NCI-H82 treated with DMSO at 0.1 percent for 48 hours (cell line): ENCODE results near the gene LRP3.
"Not testable (repeated sequence)": the region's sequence is repeated elsewhere in the genome, so short reads cannot be mapped to it uniquely, and the experiment has no call there.

Source experiments
- DNase-seq: peaks from one replicate; lab custom pipeline; 2025; ENCODE audit not compliant: unreplicated experiment; lab: John Stamatoyannopoulos, UW

LRP3 gene

GRCh38 chr19:33215438-33216197 lies 21.5 kb downstream of the LRP3 start:
- no peak for DNase-seq

- DNase-seq = no peak
These were observed 22.2 kb downstream of the LRP3 start for GRCh38 chr19:33216198-33216830.

DNA sequence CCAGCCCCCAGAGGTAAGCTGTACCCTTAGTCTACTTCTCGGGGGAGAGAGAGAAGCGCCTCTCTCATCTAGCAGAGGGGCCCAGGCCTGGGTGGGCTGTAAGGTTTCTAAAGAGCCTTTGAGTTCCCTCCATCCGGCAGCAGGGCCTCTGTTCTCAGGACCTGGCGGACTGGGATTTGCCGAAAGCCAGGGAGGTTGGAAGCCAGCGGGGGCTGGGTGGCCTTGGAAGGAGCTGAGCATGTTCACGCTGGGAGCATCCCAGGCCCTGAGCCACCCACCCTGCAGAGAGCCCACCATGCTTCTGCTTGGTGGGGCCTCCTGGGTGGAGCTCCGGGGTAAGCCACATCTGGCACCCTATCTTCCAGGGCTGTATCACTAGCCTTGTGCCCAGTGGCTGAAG lies 23.8 kb downstream of the LRP3 start:
- no peak for DNase-seq

- no peak for DNase-seq
These were observed 25.2 kb downstream of the LRP3 start for GRCh38 chr19:33219261-33219815.

DNA sequence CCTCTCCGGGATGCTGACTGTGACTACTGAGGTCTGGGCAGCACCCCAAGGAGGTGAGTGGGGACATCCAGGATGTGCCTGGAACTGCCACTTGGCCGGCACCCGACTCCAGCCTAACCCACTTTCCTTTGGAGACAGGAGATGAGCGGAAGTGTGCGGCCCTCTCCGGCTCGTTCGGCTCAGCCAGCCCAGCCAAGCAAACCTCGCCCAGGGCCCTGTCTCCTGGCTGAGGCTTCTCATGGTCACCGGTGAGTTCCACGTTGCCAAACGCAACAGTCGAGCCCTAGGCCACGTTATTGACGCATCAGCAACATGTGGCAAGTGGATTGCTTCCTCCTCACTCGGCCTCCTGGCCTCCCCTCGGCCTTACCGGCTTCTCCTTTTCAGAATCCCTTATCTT lies 26.0 kb downstream of the LRP3 start:
- DNase-seq = no peak

DNA sequence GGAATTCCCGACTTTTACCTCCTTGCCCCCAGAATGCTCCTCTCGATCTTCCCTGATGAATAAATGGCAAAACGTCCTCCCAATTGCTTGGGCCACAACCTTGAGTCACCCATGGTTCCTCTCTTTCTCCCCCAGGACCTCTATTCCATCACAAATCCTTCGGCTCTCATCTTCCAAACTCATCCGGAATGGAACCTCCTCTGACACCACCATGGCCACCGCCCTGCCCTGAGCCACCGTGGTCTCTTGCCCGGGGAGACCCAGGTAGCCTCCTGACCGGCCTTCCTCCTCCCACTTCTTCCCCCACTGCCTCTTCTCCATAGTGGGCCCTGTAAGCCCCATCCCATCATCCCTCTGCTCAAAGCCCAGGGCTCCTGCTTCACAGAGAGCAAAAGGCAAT lies 26.6 kb downstream of the LRP3 start:
- DNase-seq = no peak

DNA sequence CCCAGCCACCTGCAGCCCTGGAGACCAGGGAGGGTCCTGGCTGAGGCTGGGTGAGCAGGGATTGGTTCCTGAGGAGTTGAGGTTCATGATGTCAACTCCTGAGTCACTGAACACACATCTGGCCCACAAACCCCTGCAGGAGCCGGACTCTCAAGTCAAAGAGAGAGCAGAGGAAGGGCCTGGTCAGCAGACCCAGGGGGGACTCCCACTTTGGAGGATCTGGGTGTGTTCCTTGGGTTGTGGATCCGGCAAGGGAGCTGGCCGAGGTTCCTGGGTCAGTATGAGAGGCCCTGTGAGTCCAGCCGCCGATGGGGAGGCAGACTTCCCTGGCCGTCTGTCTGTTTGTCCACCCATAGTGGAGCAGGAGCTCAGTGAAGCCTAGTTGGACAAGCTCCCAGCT lies 27.5 kb downstream of the LRP3 start:
- no peak for DNase-seq

GRCh38 chr19:33222255-33222654 lies 28.1 kb downstream of the LRP3 start:
- not testable (repeated sequence) for DNase-seq

DNA sequence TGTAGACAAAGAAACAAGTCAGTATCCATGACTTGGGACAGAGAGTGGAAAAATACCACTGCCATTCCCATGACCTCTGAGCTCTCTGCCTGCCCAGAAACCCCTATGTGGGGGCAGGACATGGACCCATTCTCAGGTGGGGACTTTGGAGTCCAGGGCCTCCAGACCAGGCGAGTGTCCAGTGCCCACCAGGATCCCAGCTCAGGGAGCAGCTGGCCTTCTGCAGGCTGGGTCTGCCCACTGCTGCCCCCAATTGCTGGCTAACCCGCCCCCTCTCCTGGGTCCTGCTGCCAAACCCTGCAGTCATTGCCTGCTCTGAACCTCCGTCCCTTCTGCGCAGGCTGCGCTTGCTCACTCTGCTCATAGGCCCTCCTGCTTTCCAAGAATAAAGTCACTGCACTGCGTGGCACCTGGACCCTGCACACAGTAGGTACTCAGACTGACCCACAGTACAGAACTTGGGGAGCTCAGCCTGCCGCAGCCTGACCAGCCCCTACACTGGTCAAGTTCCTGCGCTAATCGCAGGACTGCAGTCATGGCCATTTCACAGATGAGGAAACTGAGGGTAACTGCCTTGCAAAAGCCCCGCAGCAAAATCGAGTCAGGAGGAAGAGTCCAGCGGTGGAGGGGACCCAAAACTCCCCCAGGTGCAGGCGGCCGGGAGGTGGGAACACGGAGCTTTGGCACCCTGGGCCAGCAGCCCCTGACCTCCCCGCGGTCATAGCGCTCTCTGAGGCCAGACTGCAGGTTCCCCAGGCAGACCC lies 30.7 kb downstream of the LRP3 start:
- no peak for DNase-seq

GRCh38 chr19:33225458-33225926 lies 31.4 kb downstream of the LRP3 start, which contains the start of gene SLC7A10:
TSS of gene SLC7A10 (minus strand) at chr19:33225850. CDS start at chr19:33225703, 147 bp downstream.
- DNase-seq = no peak

GRCh38 chr19:33226550-33227241 lies 32.6 kb downstream of the LRP3 start:
- DNase-seq = no peak

- DNase-seq = no peak
These were observed 33.1 kb downstream of the LRP3 start for GRCh38 chr19:33227242-33227650.

- DNase-seq = no peak
These were observed 33.9 kb downstream of the LRP3 start for GRCh38 chr19:33227870-33228599.

- DNase-seq = no peak
These were observed 35.8 kb downstream of the LRP3 start for GRCh38 chr19:33229962-33230361.

GRCh38 chr19:33231511-33231910 lies 37.4 kb downstream of the LRP3 start:
- no peak for DNase-seq

- no peak for DNase-seq
These were observed 38.5 kb downstream of the LRP3 start for GRCh38 chr19:33232656-33233055.

DNA sequence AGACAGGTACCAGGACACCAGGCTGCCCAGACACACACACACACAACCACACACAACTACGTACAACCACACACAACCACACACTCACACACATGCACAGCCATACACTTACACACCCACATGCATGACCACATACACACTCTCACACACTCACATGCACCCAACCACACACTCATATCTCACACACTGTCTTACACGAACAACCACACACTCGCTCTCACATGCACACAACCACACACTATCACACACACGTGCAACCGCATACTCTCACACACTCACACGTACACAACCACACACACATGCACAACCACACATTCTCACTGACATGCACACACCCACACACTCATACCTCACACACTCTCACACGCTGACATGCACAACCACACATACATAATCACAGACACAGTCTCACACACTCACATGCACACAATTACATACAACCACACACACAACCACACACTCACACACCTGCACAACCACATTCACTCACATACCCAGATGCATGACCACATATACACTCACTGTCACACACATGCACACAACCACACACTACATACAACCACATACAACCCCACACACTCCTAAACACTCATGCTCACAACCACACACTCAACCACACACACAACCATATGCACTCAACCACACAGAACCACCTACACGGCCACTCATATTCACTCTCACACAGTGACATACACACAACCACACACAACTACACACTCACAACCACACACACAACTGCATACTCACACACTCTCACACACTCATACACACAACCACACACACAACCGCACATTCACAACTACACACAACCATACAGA lies 39.1 kb downstream of the LRP3 start:
- DNase-seq = no peak

GRCh38 chr19:33234092-33234491 lies 40.0 kb downstream of the LRP3 start:
- DNase-seq = no peak

DNA sequence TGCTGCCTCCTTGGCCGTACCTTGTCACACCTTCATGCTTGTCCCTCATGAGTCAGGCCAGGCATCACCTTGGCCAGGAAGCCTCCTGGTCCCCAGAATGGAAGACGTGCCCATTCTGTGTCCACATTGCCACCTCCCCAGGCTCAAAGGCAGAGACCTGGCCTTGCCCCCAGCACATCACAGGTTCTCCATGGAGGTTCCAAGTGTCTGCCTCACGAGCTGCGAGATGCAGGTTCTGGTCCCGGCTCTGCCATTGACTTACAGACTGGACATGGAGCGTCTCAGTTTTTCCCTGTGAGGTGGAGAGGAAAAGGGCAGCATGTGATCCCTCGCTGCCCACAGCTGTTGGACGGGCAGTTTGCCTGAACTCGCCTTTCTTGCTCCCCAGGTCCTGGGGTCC lies 40.6 kb downstream of the LRP3 start:
- no peak for DNase-seq
